HCT116 (cell line): Measurements from ENCODE around the gene FGFBP2. TPM values are rescaled to one million over a fixed set of nuclear protein-coding genes. Genes with fewer than 3 reads are reported as not detected.

ENCODE experiments used
- ATAC-seq: fragments of 200-7000 bp; cut with Tn5 transposase; 2 replicates; pipeline ENCODE4 v1.9.1; 2020; ENCODE audit warnings: mild to moderate bottlenecking, moderate library complexity
- BruUV-seq: library from RNA; stranded (reverse); fragments of 400-500 nt; replicated peaks from 2 replicates; lab custom pipeline; 2021; lab: Mats Ljungman, UMichigan
- CTCF ChIA-PET: fragments of 300-600 bp; sonication (Branson Sonifier 250); formaldehyde crosslinking; loops from one replicate; lab custom pipeline; 2021; ENCODE audit warnings: antibody characterized with exemption; lab: Charles Lee
- POLR2A ChIA-PET: fragments of 300-600, 350-600 bp; sonication (Branson Sonifier 250); formaldehyde crosslinking; loops from one replicate; lab custom pipeline; 2021; ENCODE audit warnings: antibody characterized with exemption; lab: Charles Lee
- RAD21 ChIA-PET, 2 experiments: fragments of 300-600 bp; sonication (Branson Sonifier 250); formaldehyde crosslinking; loops; one replicate each; lab custom pipeline; 2023; ENCODE audit warnings: low total read pairs in 2 of 2; ENCODE audit not compliant: uncharacterized antibody in 2 of 2, unreplicated experiment in 2 of 2, low non-redundant PET in 1 of 2; lab: Charles Lee
- DNase-seq: peaks from one replicate; pipeline ENCODE4 v3.0.0-alpha.2; 2010; ENCODE audit warnings: low read depth, low spot score
- H2AFZ ChIP-seq: fragments of 200-600 bp; shearing (Covaris generic), sonication (generic); 2 replicates; pipeline ENCODE4 v1.6.1; 2017; ENCODE audit warnings: low read depth, mixed run types, mixed read lengths, antibody characterized with exemption, low read length; ENCODE audit not compliant: poor library complexity, severe bottlenecking
- H3K27ac ChIP-seq: 2 replicates; pipeline ENCODE4 v1.5.1; 2012; ENCODE audit warnings: low read depth, low read length
- H3K27me3 ChIP-seq: fragments of 200-600 bp; sonication (generic); 2 replicates; pipeline ENCODE4 v1.6.1; 2016; ENCODE audit warnings: mixed run types, low read length, mixed read lengths; ENCODE audit not compliant: insufficient read depth
- H3K36me3 ChIP-seq, 2 experiments: fragments of 200-500 bp in 1 of 2; fragments of 200-600 bp in 1 of 2; sonication (Bioruptor generic) in 1 of 2; sonication (generic) in 1 of 2; 2 replicates each; pipeline versions ENCODE4 v1.5.1 to v1.6.1; 2014 to 2016; ENCODE audit warnings: low read length in 2 of 2, inconsistent platforms in 1 of 2, mixed read lengths in 1 of 2, mixed run types in 1 of 2; ENCODE audit not compliant: insufficient read depth in 2 of 2, control insufficient read depth in 1 of 2
- H3K4me1 ChIP-seq, 2 experiments: fragments of 200-600 bp in 1 of 2; sonication (generic) in 1 of 2; 2 replicates each; pipeline versions ENCODE4 v1.5.1 to v1.6.1; 2012 to 2017; ENCODE audit warnings: low read length in 2 of 2, inconsistent platforms in 1 of 2, mild to moderate bottlenecking in 1 of 2, mixed read lengths in 1 of 2, mixed run types in 1 of 2, moderate library complexity in 1 of 2; ENCODE audit not compliant: insufficient read depth in 2 of 2, control insufficient read depth in 1 of 2
- H3K4me2 ChIP-seq: fragments of 200-600 bp; sonication (generic); 2 replicates; pipeline ENCODE4 v1.6.1; 2017; ENCODE audit warnings: mixed run types, low read length, mixed read lengths
- H3K4me3 ChIP-seq, 2 experiments: fragments of 200-600 bp in 1 of 2; sonication (generic) in 1 of 2; replicated peaks in 1 of 2; 2 replicates each; pipeline ENCODE4 v1.5.1; 2011 to 2016; ENCODE audit warnings: low read length in 2 of 2, control low read depth in 1 of 2, low read depth in 1 of 2, mild to moderate bottlenecking in 1 of 2, mixed read lengths in 1 of 2, mixed run types in 1 of 2
- H3K79me2 ChIP-seq: fragments of 200-600 bp; sonication (generic); 2 replicates; pipeline ENCODE4 v1.6.1; 2017; ENCODE audit warnings: mild to moderate bottlenecking, mixed run types, low read length, moderate library complexity, mixed read lengths; ENCODE audit not compliant: insufficient read depth
- H3K9ac ChIP-seq: fragments of 200-600 bp; sonication (generic); 2 replicates; pipeline ENCODE4 v1.6.1; 2016; ENCODE audit warnings: low read length, mixed read lengths
- H3K9me2 ChIP-seq: fragments of 200-600 bp; sonication (generic), shearing (Covaris generic); 2 replicates; pipeline ENCODE4 v1.6.1; 2017; ENCODE audit warnings: mixed run types, mild to moderate bottlenecking, moderate library complexity; ENCODE audit not compliant: insufficient read depth
- H3K9me3 ChIP-seq, 2 experiments: fragments of 200-500 bp in 1 of 2; fragments of 200-600 bp in 1 of 2; sonication (Bioruptor generic) in 1 of 2; sonication (generic) in 1 of 2; 2 replicates each; pipeline ENCODE4 v1.6.1; 2014 to 2017; ENCODE audit warnings: low read length in 2 of 2, mixed read lengths in 2 of 2, inconsistent platforms in 1 of 2, low read depth in 1 of 2, mild to moderate bottlenecking in 1 of 2, mixed run types in 1 of 2, moderate library complexity in 1 of 2; ENCODE audit not compliant: control insufficient read depth in 1 of 2, insufficient read depth in 1 of 2
- H4K20me1 ChIP-seq: fragments of 200-600 bp; sonication (generic), shearing (Covaris generic); 2 replicates; pipeline ENCODE4 v1.6.1; 2017; ENCODE audit warnings: mixed run types, mild to moderate bottlenecking, moderate library complexity; ENCODE audit not compliant: insufficient read depth
- CTCF ChIP-seq, 3 experiments: fragments of 200-600 bp in 1 of 3; sonication (generic) in 1 of 3; IDR thresholded peaks in 2 of 3; conservative IDR thresholded peaks in 1 of 3; 2 replicates each; pipeline ENCODE4 v1.5.1; 2012 to 2017; ENCODE audit warnings: low read depth in 2 of 3, low read length in 2 of 3, antibody characterized with exemption in 1 of 3, borderline replicate concordance in 1 of 3, control low read depth in 1 of 3, mild to moderate bottlenecking in 1 of 3, mixed read lengths in 1 of 3, mixed run types in 1 of 3, moderate library complexity in 1 of 3; ENCODE audit not compliant: insufficient read depth in 1 of 3
- FOSL1 ChIP-seq: IDR thresholded peaks from 2 replicates; pipeline ENCODE4 v1.6.1; 2012; ENCODE audit warnings: low read depth
- RAD21 ChIP-seq: IDR thresholded peaks from 2 replicates; pipeline ENCODE4 v1.6.1; 2012; ENCODE audit warnings: low read depth, mild to moderate bottlenecking
- REST ChIP-seq: IDR thresholded peaks from 2 replicates; pipeline ENCODE4 v1.6.1; 2012; ENCODE audit warnings: low read depth
- SIN3A ChIP-seq: IDR thresholded peaks from 2 replicates; pipeline ENCODE4 v1.6.1; 2012; ENCODE audit warnings: low read depth
- SRF ChIP-seq: IDR thresholded peaks from 2 replicates; pipeline ENCODE4 v1.6.1; 2012; ENCODE audit warnings: low read depth
- TCF7L2 ChIP-seq: IDR thresholded peaks from 2 replicates; pipeline ENCODE4 v1.7.0; 2011; ENCODE audit warnings: borderline replicate concordance, inconsistent platforms; ENCODE audit not compliant: insufficient read depth, insufficient read length; ENCODE audit errors: extremely low read depth
- ZNF274 ChIP-seq: fragments of 200-500 bp; sonication (Bioruptor generic); IDR thresholded peaks from 2 replicates; pipeline ENCODE4 v1.6.1; 2014; ENCODE audit warnings: mild to moderate bottlenecking, low read depth, low read length, inconsistent platforms
- intact Hi-C: fragments of 100-400 bp; cut with micrococcal nuclease; formaldehyde crosslinking; loops from 2 replicates; pipeline ENCODE4 v1.10.0; 2022
- total RNA-seq: library from RNA; stranded (reverse); gene quantifications from one replicate; pipeline ENCODE4 v1.2.1, GENCODE V29; 2021; ENCODE audit not compliant: unreplicated experiment

The FGFBP2 gene
- total RNA-seq, 1 experiment from 2014 or later, result not detected

- H3K27ac ChIP-seq, result no peak overlapping the region
- H3K9ac ChIP-seq, result no peak overlapping the region
- DNase-seq (no peak), ATAC-seq (no peak)
- H2AFZ ChIP-seq, result no peak overlapping the region
- no peak overlapping the region for H3K4me2 ChIP-seq
- no peaks in the 10 kb centered on the region for H3K79me2 ChIP-seq
- no peak overlapping the region for H3K4me3 ChIP-seq
- peaks cover 0 to 7% of the 10 kb centered on the region in 2 experiments; a peak in 1 of 4 replicates for H3K4me1 ChIP-seq
- H4K20me1 ChIP-seq, result no peaks in the 10 kb centered on the region
- H3K9me2 ChIP-seq, result no peaks in the 10 kb centered on the region
- TF ChIP-seq FOSL1 (no peak), TCF7L2 (no peak), SIN3A (no peak), SRF (no peak), CTCF (IDR thresholded peaks at IDR 0.05 in 2 of 3, conservative IDR thresholded peaks at IDR 0.05 in 1 of 3; ENCODE audit: borderline replicate concordance in 1 of 3, insufficient read depth in 1 of 3, low read depth in 2 of 3, low read length in 2 of 3) (no peak), REST (no peak), RAD21 (no peak), ZNF274 (no peak)
- no peaks in the 10 kb centered on the region; a peak in 1 of 4 replicates for H3K9me3 ChIP-seq
- H3K36me3 ChIP-seq, result no peaks in the 10 kb centered on the region
- ChIA-PET POLR2A (no interaction called here), CTCF (interaction anchor here (1.7 kb wide), 1 partner anchor 9 kb away, joined by 4 read pairs; no protein-coding TSS in a partner anchor), RAD21 (interaction anchor here in 1 of 2 experiments (1.4 kb wide), 1 partner anchor 299 kb away, joined by 3 read pairs; no protein-coding TSS in a partner anchor)
- BruUV-seq, result no TSS peak
- no peaks in the 10 kb centered on the region for H3K27me3 ChIP-seq
- intact Hi-C loops, result no loop called here
Observed at GRCh38 chr4:15965325-15965724, 2.4 kb upstream of the FGFBP2 start.
